GM18870 (cell line): ENCODE measurements around the gene GPRIN1.

ENCODE experiments used
- ATAC-seq: cut with Tn5 transposase; IDR thresholded peaks from one replicate; pipeline ENCODE4 v1.9.1; 2021; ENCODE audit warnings: moderate library complexity; ENCODE audit not compliant: unreplicated experiment

The GPRIN1 gene

GRCh38 chr5:176625512-176625911 lies 15.6 kb upstream of the GPRIN1 start:
- no peak for ATAC-seq

- no peak for ATAC-seq
Observed at GRCh38 chr5:176624938-176625337, 15.0 kb upstream of the GPRIN1 start.

GRCh38 chr5:176624142-176624541 lies 14.2 kb upstream of the GPRIN1 start:
- ATAC-seq = no peak

GRCh38 chr5:176621661-176622079 lies 11.7 kb upstream of the GPRIN1 start:
- ATAC-seq = no peak

GRCh38 chr5:176620333-176620981 lies 10.5 kb upstream of the GPRIN1 start:
- ATAC-seq = no peak

GRCh38 chr5:176619569-176620332 lies 9.8 kb upstream of the GPRIN1 start:
- ATAC-seq = no peak

- no peak for ATAC-seq
Observed at GRCh38 chr5:176619203-176619568, 9.2 kb upstream of the GPRIN1 start.

- no peak for ATAC-seq
Observed at GRCh38 chr5:176618783-176619182, 8.8 kb upstream of the GPRIN1 start.

- ATAC-seq = no peak
Observed at GRCh38 chr5:176616511-176616910, 6.6 kb upstream of the GPRIN1 start.

- no peak for ATAC-seq
Observed at GRCh38 chr5:176614805-176615478, 5.0 kb upstream of the GPRIN1 start.

GRCh38 chr5:176612855-176613254 lies 2.9 kb upstream of the GPRIN1 start:
- no peak for ATAC-seq

GRCh38 chr5:176612008-176612407 lies 2.1 kb upstream of the GPRIN1 start:
- no peak for ATAC-seq

GRCh38 chr5:176611435-176611834 lies 1.5 kb upstream of the GPRIN1 start:
- no peak for ATAC-seq

- no peak for ATAC-seq
Observed at GRCh38 chr5:176610435-176610773, 448 bp upstream of the GPRIN1 start.

- ATAC-seq = no peak
Observed at GRCh38 chr5:176608937-176609723, 826 bp downstream of the GPRIN1 start.

GRCh38 chr5:176608142-176608705 lies 1.7 kb downstream of the GPRIN1 start:
- ATAC-seq = no peak

GRCh38 chr5:176606875-176607274 lies 3.1 kb downstream of the GPRIN1 start:
- ATAC-seq = no peak

GRCh38 chr5:176606032-176606431 lies 3.9 kb downstream of the GPRIN1 start:
- ATAC-seq = no peak

- no peak for ATAC-seq
Observed at GRCh38 chr5:176603091-176603490, 6.9 kb downstream of the GPRIN1 start.

- ATAC-seq = no peak
Observed at GRCh38 chr5:176601901-176602482, 8.0 kb downstream of the GPRIN1 start.
